Gastroesophageal sphincter (tissue), 4 donors: Measurements from ENCODE around the gene CDKN1B. TPM values are rescaled to one million over a fixed set of nuclear protein-coding genes. Genes with fewer than 3 reads are reported as not detected.

ENCODE experiments used
- ATAC-seq: fragments of 150-250 bp; one replicate; pipeline ENCODE4 v1.9.1; 2016; ENCODE audit warnings: mild to moderate bottlenecking, moderate library complexity
- H3K27ac ChIP-seq, 4 donors: fragments of 200-600 bp; sonication (generic) in 3 of 4; 1 replicate in 3 of 4; 2 replicates in 1 of 4; pipeline ENCODE4 v1.5.1; 2016 to 2019
- H3K27me3 ChIP-seq: fragments of 200-600 bp; sonication (generic); one replicate; pipeline ENCODE4 v1.5.1; 2019
- H3K36me3 ChIP-seq, 2 donors: fragments of 200-600 bp; sonication (generic); one replicate each; pipeline ENCODE4 v1.5.1; 2019; ENCODE audit warnings: control low read depth in 1 of 2
- H3K4me1 ChIP-seq, 3 donors: fragments of 200-600 bp; sonication (generic); 1 replicate in 2 of 3; 2 replicates in 1 of 3; pipeline ENCODE4 v1.5.1; 2016 to 2019; ENCODE audit warnings: control low read depth in 2 of 3
- H3K4me3 ChIP-seq, 2 donors: fragments of 200-600 bp; sonication (generic); one replicate each; pipeline ENCODE4 v1.5.1; 2019; ENCODE audit warnings: mild to moderate bottlenecking in 1 of 2, moderate library complexity in 1 of 2
- H3K9me3 ChIP-seq, 3 donors: fragments of 200-600 bp; sonication (generic); one replicate each; pipeline ENCODE4 v1.5.1; 2017 to 2019; ENCODE audit warnings: control low read depth in 2 of 3
- EP300 ChIP-seq: sonication (generic); formaldehyde crosslinking; IDR thresholded peaks from one replicate; pipeline ENCODE4 v1.6.1; 2017; ENCODE audit warnings: antibody characterized with exemption, mild to moderate bottlenecking
- POLR2A ChIP-seq, 2 donors: fragments of 450-650 bp; IDR thresholded peaks; one replicate each; pipeline ENCODE4 v1.6.1; 2017; ENCODE audit warnings: antibody characterized with exemption in 2 of 2, mild to moderate bottlenecking in 2 of 2, moderate library complexity in 1 of 2
- POLR2AphosphoS5 ChIP-seq: sonication (generic); formaldehyde crosslinking; IDR thresholded peaks from one replicate; pipeline ENCODE4 v1.6.1; 2017; ENCODE audit warnings: antibody characterized with exemption
- WGBS, 2 donors: methylation state at CpG; one replicate each; pipeline ENCODE4 v1.1.5; 2018; ENCODE audit warnings: low coverage in 1 of 2; 5-methylcytosine and 5-hydroxymethylcytosine counted together
- total RNA-seq, 4 donors: library from RNA; depleted of rRNA; stranded (reverse); fragments of >200 nt; gene quantifications; one replicate each; pipeline ENCODE4 v1.1.0, GENCODE V29; 2016
- TF ChIP-seq, protein P1 (sequence below), 4 experiments: fragments of 200-600 bp in 2 of 4; fragments of 450-650 bp in 2 of 4; sonication (generic) in 1 of 4; IDR thresholded peaks; one replicate each; pipeline ENCODE4 v1.5.1; 2017 to 2019; ENCODE audit warnings: antibody characterized with exemption in 4 of 4, mild to moderate bottlenecking in 2 of 4, moderate library complexity in 2 of 4

Gene CDKN1B
- total RNA-seq, 4 donors from 2014 or later, result 62.6 to 103 (median 73.0) TPM

DNA sequence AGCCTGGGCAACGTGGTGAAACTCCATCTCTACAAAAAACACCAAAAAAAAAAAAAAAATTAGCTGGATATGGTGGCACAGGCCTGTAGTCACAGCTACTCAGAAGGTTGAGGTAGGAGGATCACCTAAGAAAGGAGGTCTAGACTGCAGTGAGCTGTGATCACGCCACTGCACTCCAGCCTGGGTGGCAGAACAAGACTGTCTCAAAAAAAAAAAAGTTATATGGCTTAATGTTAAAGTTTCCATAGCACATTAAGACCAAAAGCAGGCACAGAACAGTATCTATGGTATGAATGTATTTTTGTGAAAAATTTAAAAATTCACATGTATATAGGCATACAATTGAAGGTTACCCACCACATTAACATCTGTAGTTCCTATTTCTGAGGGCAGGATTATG lies 15.9 kb downstream of the CDKN1B start:
- no peak for ATAC-seq
- peaks cover 0 to 30% (median 7%) of the 10 kb centered on the region in 3 donors for H3K4me1 ChIP-seq
- no peaks in the 10 kb centered on the region for H3K27me3 ChIP-seq
- no peak overlapping the region for H3K27ac ChIP-seq
- 60 to 77% methylated on average over 2 of the region's 2 CpGs for WGBS, 2 donors
- H3K9me3 ChIP-seq, result no peaks in the 10 kb centered on the region
- H3K36me3 ChIP-seq, result no peaks in the 10 kb centered on the region
- TF ChIP-seq POLR2A (IDR thresholded peaks at IDR 0.05), result no peak
- TF ChIP-seq EP300, result no peak
- no peak for TF ChIP-seq POLR2AphosphoS5
- TF ChIP-seq, protein P1, sequence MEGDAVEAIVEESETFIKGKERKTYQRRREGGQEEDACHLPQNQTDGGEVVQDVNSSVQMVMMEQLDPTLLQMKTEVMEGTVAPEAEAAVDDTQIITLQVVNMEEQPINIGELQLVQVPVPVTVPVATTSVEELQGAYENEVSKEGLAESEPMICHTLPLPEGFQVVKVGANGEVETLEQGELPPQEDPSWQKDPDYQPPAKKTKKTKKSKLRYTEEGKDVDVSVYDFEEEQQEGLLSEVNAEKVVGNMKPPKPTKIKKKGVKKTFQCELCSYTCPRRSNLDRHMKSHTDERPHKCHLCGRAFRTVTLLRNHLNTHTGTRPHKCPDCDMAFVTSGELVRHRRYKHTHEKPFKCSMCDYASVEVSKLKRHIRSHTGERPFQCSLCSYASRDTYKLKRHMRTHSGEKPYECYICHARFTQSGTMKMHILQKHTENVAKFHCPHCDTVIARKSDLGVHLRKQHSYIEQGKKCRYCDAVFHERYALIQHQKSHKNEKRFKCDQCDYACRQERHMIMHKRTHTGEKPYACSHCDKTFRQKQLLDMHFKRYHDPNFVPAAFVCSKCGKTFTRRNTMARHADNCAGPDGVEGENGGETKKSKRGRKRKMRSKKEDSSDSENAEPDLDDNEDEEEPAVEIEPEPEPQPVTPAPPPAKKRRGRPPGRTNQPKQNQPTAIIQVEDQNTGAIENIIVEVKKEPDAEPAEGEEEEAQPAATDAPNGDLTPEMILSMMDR (IDR thresholded peaks at IDR 0.05), result no peak
- H3K4me3 ChIP-seq, result no peak overlapping the region

DNA sequence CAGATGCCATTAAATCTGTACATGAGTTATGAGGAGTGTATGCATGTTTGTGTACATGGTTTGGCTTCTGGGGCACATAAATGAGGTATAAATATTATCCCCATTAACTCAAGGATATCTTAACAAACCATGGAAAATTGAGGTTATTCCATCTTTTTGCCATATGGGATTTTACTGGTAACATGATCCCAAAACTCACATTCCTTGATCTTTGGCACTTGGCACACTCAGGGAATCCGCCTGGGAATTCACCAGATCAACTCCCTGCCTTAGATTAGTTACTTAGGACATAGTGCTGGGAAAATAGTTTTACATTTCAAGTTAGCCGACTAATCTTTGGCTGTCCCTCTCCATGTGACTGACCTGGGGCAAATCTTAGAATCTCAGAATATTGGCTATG lies 16.9 kb downstream of the CDKN1B start:
- no peak for TF ChIP-seq POLR2A (IDR thresholded peaks at IDR 0.05)
- no peak for TF ChIP-seq POLR2AphosphoS5
- no peak for TF ChIP-seq EP300
- TF ChIP-seq, protein P1 (IDR thresholded peaks at IDR 0.05), result no peak
- Histone ChIP-seq H3K4me1 (peaks cover 0 to 30% (median 7%) of the 10 kb centered on the region in 3 donors), H3K27ac (peak overlapping the region in 3 of 4 donors; percentile 36 to 53 (median 42)), H3K27me3 (no peaks in the 10 kb centered on the region), H3K36me3 (no peaks in the 10 kb centered on the region), H3K4me3 (no peak overlapping the region), H3K9me3 (no peaks in the 10 kb centered on the region)
- 43 to 61% methylated on average over 2 of the region's 2 CpGs for WGBS, 2 donors
- ATAC-seq, result no peak

DNA sequence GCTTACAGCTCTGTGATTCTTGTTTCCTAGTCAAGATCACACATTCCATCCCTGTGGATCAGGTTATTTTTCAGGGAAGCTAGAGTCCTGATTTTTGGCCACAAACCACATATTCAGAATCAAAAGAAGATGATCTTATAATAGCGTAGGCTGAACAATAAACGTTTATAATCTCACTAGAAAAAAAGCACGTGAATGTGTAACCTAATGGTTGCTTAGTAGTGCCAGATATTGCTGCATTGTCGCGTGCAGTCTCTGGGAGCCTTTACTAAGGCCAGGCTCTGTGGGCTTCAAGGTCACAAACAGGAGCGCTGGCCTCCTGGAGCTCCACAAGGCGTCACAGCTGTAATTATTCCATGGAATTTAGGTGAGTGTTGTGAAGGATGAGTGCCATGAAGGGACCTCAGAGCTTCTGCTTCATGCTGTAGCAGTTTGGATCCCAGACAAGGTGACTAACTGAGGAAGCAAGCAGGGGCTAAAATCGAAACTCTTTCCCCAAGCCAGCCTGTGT lies 17.4 kb downstream of the CDKN1B start:
- Histone ChIP-seq H3K27me3 (no peaks in the 10 kb centered on the region), H3K36me3 (no peaks in the 10 kb centered on the region), H3K27ac (peak overlapping the region; percentile 36 to 55 (median 48)), H3K9me3 (no peaks in the 10 kb centered on the region), H3K4me3 (no peak overlapping the region), H3K4me1 (peaks cover 0 to 30% (median 7%) of the 10 kb centered on the region in 3 donors)
- 25 to 33% methylated on average over 3 to 8 of the region's 8 CpGs for WGBS, 2 donors
- no peak for TF ChIP-seq POLR2AphosphoS5
- no peak for TF ChIP-seq POLR2A (IDR thresholded peaks at IDR 0.05)
- TF ChIP-seq, protein P1 (IDR thresholded peaks at IDR 0.05), result no peak
- no peak for TF ChIP-seq EP300
- no peak for ATAC-seq

DNA sequence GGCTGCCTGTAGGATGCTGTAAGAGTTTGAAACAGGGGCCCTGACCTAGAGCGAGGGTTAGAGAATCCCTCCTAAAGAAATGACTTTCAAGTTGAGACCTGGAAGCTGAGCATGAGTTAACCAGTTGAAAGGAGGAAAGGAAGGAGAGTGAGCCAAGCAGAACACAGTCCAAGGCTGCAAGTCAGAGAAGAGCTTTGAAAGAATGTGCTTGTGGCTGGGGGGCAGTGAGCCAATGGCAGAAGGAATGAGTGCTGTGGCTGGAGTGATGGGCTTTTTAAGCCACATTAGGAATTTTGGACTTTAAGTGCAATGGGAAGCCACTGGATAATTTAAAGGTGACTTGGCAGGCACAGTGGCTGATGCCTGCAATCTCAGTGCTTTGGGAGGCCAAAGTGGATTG lies 18.1 kb downstream of the CDKN1B start:
- Histone ChIP-seq H3K27me3 (no peaks in the 10 kb centered on the region), H3K9me3 (no peaks in the 10 kb centered on the region), H3K4me3 (no peak overlapping the region), H3K4me1 (peaks cover 0 to 30% (median 7%) of the 10 kb centered on the region in 3 donors), H3K27ac (peak overlapping the region in 2 of 4 donors; percentile 36 to 42), H3K36me3 (no peaks in the 10 kb centered on the region)
- ATAC-seq, result no peak
- TF ChIP-seq POLR2AphosphoS5 (no peak), POLR2A (IDR thresholded peaks at IDR 0.05) (no peak), EP300 (no peak)
- TF ChIP-seq, protein P1 (IDR thresholded peaks at IDR 0.05), result no peak
- WGBS, 2 donors, result 100% methylated on average over 1 of the region's 1 CpG; no CpG with 5 or more reads in 1 of the 2 donors
